ENCODE data around the gene SBF1. TPM values are rescaled to one million over a fixed set of nuclear protein-coding genes. Genes with fewer than 3 reads are reported as not detected.
A peak's percentile ranks its signal among the peaks of the same experiment; 100 is the strongest.

Gene SBF1
- total and polyA plus RNA-seq, 2 of the 13 experiments (the other 11 are each of a cell fraction or from before 2014, with no cell fraction given), result 31.7 to 40.9 TPM

DNA sequence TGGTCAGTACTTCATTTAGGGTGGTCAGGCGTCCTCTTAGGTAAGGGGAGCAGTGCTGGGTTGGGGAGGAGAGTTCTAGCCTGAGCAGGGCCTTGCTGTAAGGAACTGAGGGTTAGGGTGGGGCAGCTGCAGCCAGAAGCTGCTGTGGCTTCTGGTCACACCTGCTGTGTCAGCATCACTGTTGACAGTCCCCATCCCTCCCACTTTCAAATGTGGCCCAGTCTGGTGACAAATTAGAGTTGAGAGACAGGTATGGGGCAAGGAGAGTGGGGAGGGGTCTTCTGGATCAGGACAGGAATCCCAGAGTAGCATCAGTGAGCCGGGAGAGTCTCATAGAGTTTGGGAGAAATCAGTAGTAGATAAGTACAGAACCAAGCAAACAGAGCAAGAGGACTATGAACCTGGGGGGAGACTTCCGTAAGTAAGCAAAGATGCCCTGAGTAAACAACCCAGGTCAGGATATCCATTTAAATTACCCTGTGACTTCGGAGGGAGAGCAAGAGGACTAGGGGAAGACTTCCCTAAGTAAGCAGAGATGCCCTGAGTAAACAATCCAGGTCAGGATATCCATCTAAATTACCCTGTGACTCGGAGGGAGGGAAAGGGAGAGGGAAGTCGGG lies 78.0 kb downstream of the SBF1 start (continued):
- TF ChIP-seq IRX3 (CRISPR knock-in tag; IDR thresholded peaks at IDR 0.05; ENCODE audit: borderline replicate concordance, low read depth) (no peak), KDM1A (CRISPR knock-in tag; IDR thresholded peaks at IDR 0.05) (peak; percentile 44; the same call in 1 of the 2 replicates), ZNF446 (CRISPR knock-in tag; IDR thresholded peaks at IDR 0.05) (no peak), ASH2L (IDR thresholded peaks at IDR 0.05; ENCODE audit: insufficient read length, low read depth, low read length) (peak; percentile 79), ZBTB26 (CRISPR knock-in tag; IDR thresholded peaks at IDR 0.05; ENCODE audit: borderline replicate concordance) (no peak), PHF8 (CRISPR knock-in tag; IDR thresholded peaks at IDR 0.05) (no peak), MED13 (CRISPR knock-in tag; IDR thresholded peaks at IDR 0.05) (peak; percentile 57; the same call in 1 of the 2 replicates), ARNTL (CRISPR knock-in tag; IDR thresholded peaks at IDR 0.05) (peak; percentile 93), HNRNPH1 (optimal IDR thresholded peaks at IDR 0.05; ENCODE audit: low read depth, low read length) (no peak), USF2 (IDR thresholded peaks at IDR 0.05; ENCODE audit: low read depth, low read length) (no peak), USF2 (CRISPR knock-in tag; IDR thresholded peaks at IDR 0.05; ENCODE audit: borderline replicate concordance) (peak; percentile 52; the same call in 1 of the 2 replicates), ZFP1 (CRISPR knock-in tag; IDR thresholded peaks at IDR 0.05) (peak; percentile 85), ZNF3 (CRISPR knock-in tag; IDR thresholded peaks at IDR 0.05) (no peak), ZNF577 (CRISPR knock-in tag; IDR thresholded peaks at IDR 0.05; ENCODE audit: borderline replicate concordance, low read depth) (no peak)
- TF ChIP-seq, protein P1, sequence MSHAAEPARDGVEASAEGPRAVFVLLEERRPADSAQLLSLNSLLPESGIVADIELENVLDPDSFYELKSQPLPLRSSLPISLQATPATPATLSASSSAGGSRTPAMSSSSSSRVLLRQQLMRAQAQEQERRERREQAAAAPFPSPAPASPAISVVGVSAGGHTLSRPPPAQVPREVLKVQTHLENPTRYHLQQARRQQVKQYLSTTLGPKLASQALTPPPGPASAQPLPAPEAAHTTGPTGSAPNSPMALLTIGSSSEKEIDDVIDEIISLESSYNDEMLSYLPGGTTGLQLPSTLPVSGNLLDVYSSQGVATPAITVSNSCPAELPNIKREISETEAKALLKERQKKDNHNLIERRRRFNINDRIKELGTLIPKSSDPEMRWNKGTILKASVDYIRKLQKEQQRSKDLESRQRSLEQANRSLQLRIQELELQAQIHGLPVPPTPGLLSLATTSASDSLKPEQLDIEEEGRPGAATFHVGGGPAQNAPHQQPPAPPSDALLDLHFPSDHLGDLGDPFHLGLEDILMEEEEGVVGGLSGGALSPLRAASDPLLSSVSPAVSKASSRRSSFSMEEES (CRISPR knock-in tag; IDR thresholded peaks at IDR 0.05), result peak; percentile 95
- TF ChIP-seq, protein P2, sequence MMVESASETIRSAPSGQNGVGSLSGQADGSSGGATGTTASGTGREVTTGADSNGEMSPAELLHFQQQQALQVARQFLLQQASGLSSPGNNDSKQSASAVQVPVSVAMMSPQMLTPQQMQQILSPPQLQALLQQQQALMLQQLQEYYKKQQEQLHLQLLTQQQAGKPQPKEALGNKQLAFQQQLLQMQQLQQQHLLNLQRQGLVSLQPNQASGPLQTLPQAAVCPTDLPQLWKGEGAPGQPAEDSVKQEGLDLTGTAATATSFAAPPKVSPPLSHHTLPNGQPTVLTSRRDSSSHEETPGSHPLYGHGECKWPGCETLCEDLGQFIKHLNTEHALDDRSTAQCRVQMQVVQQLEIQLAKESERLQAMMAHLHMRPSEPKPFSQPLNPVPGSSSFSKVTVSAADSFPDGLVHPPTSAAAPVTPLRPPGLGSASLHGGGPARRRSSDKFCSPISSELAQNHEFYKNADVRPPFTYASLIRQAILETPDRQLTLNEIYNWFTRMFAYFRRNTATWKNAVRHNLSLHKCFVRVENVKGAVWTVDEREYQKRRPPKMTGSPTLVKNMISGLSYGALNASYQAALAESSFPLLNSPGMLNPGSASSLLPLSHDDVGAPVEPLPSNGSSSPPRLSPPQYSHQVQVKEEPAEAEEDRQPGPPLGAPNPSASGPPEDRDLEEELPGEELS (CRISPR knock-in tag; IDR thresholded peaks at IDR 0.05), result peak; percentile 96
- TF ChIP-seq, protein P3, sequence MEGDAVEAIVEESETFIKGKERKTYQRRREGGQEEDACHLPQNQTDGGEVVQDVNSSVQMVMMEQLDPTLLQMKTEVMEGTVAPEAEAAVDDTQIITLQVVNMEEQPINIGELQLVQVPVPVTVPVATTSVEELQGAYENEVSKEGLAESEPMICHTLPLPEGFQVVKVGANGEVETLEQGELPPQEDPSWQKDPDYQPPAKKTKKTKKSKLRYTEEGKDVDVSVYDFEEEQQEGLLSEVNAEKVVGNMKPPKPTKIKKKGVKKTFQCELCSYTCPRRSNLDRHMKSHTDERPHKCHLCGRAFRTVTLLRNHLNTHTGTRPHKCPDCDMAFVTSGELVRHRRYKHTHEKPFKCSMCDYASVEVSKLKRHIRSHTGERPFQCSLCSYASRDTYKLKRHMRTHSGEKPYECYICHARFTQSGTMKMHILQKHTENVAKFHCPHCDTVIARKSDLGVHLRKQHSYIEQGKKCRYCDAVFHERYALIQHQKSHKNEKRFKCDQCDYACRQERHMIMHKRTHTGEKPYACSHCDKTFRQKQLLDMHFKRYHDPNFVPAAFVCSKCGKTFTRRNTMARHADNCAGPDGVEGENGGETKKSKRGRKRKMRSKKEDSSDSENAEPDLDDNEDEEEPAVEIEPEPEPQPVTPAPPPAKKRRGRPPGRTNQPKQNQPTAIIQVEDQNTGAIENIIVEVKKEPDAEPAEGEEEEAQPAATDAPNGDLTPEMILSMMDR (CRISPR knock-in tag; IDR thresholded peaks at IDR 0.05), result no peak

Measured in HepG2 (cell line).